SK-N-SH (cell line): ENCODE results near the gene PIGB. TPM values are rescaled to one million over a fixed set of nuclear protein-coding genes. Genes with fewer than 3 reads are reported as not detected.
"Not testable (repeated sequence)": the region's sequence is repeated elsewhere in the genome, so short reads cannot be mapped to it uniquely, and the experiment has no call there.

Experiments
- CTCF ChIA-PET: fragments of 300-600, 350-600 bp; formaldehyde crosslinking; extraction: SDS; loops from one replicate; lab custom pipeline; 2021; lab: Yijun Ruan, JAX
- POLR2A ChIA-PET: fragments of 350-600 bp; sonication (Branson Sonifier 250); formaldehyde crosslinking; extraction: SDS; loops from one replicate; lab custom pipeline; 2020; ENCODE audit warnings: antibody characterized with exemption, inconsistent platforms; lab: Yijun Ruan, JAX
- DNase-seq: peaks from one replicate; pipeline ENCODE4 v3.0.0; 2012
- H2AFZ ChIP-seq: fragments of 200-600 bp; sonication (generic); 2 replicates; pipeline ENCODE4 v1.8.1; 2016; ENCODE audit warnings: antibody characterized with exemption, mild to moderate bottlenecking, low read depth
- H3F3A ChIP-seq: fragments of 200-600 bp; sonication (generic); replicated peaks from 2 replicates; pipeline ENCODE3; 2016; ENCODE audit warnings: antibody characterized with exemption, mild to moderate bottlenecking; ENCODE audit not compliant: insufficient read depth
- H3K27ac ChIP-seq, 2 experiments: fragments of 200-500 bp in 1 of 2; fragments of 200-600 bp in 1 of 2; sonication (Bioruptor generic) in 1 of 2; sonication (generic), shearing (Covaris generic) in 1 of 2; 2 replicates each; pipeline versions ENCODE4 v1.5.1 to v1.6.1; 2014 to 2016; ENCODE audit warnings: low read depth in 2 of 2, inconsistent platforms in 1 of 2, low read length in 1 of 2, mild to moderate bottlenecking in 1 of 2, mixed read lengths in 1 of 2
- H3K27me3 ChIP-seq: fragments of 200-600 bp; sonication (generic), shearing (Covaris generic); 2 replicates; pipeline ENCODE4 v1.6.1; 2016; ENCODE audit warnings: mixed run types; ENCODE audit not compliant: insufficient read depth
- H3K36me3 ChIP-seq, 2 experiments: fragments of 200-500 bp in 1 of 2; fragments of 200-600 bp in 1 of 2; sonication (Bioruptor generic) in 1 of 2; sonication (generic) in 1 of 2; replicated peaks in 1 of 2; 2 replicates each; pipeline versions ENCODE3 to v1.5.1; 2014 to 2016; ENCODE audit warnings: low read length in 1 of 2, mild to moderate bottlenecking in 1 of 2; ENCODE audit not compliant: insufficient read depth in 2 of 2, control insufficient read depth in 1 of 2
- H3K4me1 ChIP-seq, 2 experiments: fragments of 200-500 bp in 1 of 2; fragments of 200-600 bp in 1 of 2; sonication (Bioruptor generic) in 1 of 2; sonication (generic), shearing (Covaris generic) in 1 of 2; 2 replicates each; pipeline versions ENCODE4 v1.5.1 to v1.6.1; 2014 to 2016; ENCODE audit warnings: low read depth in 1 of 2, low read length in 1 of 2, mixed run types in 1 of 2; ENCODE audit not compliant: insufficient read depth in 2 of 2, control insufficient read depth in 1 of 2
- H3K4me2 ChIP-seq: fragments of 200-600 bp; sonication (generic), shearing (Covaris generic); 2 replicates; pipeline ENCODE4 v1.6.1; 2017; ENCODE audit warnings: mixed run types
- H3K4me3 ChIP-seq, 2 experiments: fragments of 200-500 bp in 1 of 2; fragments of 200-600 bp in 1 of 2; sonication (Bioruptor generic) in 1 of 2; sonication (generic), shearing (Covaris generic) in 1 of 2; 2 replicates each; pipeline versions ENCODE4 v1.5.1 to v1.8.1; 2014 to 2016; ENCODE audit warnings: low read depth in 2 of 2, inconsistent platforms in 1 of 2, low read length in 1 of 2, mild to moderate bottlenecking in 1 of 2, mixed read lengths in 1 of 2, moderate library complexity in 1 of 2
- H3K79me2 ChIP-seq: fragments of 200-600 bp; sonication (generic); 2 replicates; pipeline ENCODE4 v1.8.1; 2017; ENCODE audit warnings: mild to moderate bottlenecking; ENCODE audit not compliant: insufficient read depth
- H3K9ac ChIP-seq: fragments of 200-600 bp; sonication (generic); 2 replicates; pipeline ENCODE4 v1.6.1; 2017; ENCODE audit warnings: mixed run types
- H3K9me2 ChIP-seq: fragments of 200-600 bp; sonication (generic); 2 replicates; pipeline ENCODE4 v1.6.1; 2017; ENCODE audit warnings: mixed run types
- H3K9me3 ChIP-seq: fragments of 200-600 bp; sonication (generic); 2 replicates; pipeline ENCODE4 v1.6.1; 2017; ENCODE audit warnings: mixed run types, mild to moderate bottlenecking, moderate library complexity
- H4K20me1 ChIP-seq: fragments of 200-600 bp; sonication (generic); 2 replicates; pipeline ENCODE4 v1.6.1; 2017; ENCODE audit warnings: mild to moderate bottlenecking, mixed run types; ENCODE audit not compliant: insufficient read depth
- ELF1 ChIP-seq: IDR thresholded peaks from 2 replicates; pipeline ENCODE4 v1.4.0; 2012
- EZH2phosphoT487 ChIP-seq: fragments of 200-600 bp; sonication (generic); IDR thresholded peaks from 2 replicates; pipeline ENCODE4 v1.6.1; 2017; ENCODE audit warnings: low read depth, mixed run types, mild to moderate bottlenecking, antibody characterized with exemption, moderate library complexity, borderline replicate concordance
- FOSL2 ChIP-seq: IDR thresholded peaks from 2 replicates; pipeline ENCODE4 v1.4.0; 2012; ENCODE audit warnings: low read depth, mild to moderate bottlenecking, moderate library complexity, borderline replicate concordance
- FOXJ3 ChIP-seq: sonication (generic); formaldehyde crosslinking; IDR thresholded peaks from 2 replicates; pipeline ENCODE4 v1.5.1; 2020; ENCODE audit warnings: mild to moderate bottlenecking, missing genetic modification reagents
- FOXM1 ChIP-seq: IDR thresholded peaks from 2 replicates; pipeline ENCODE4 v1.4.0; 2012; ENCODE audit warnings: low read depth, mild to moderate bottlenecking
- GABPA ChIP-seq: IDR thresholded peaks from 2 replicates; pipeline ENCODE4 v1.4.0; 2012; ENCODE audit warnings: low read depth, mild to moderate bottlenecking
- GATA2 ChIP-seq: sonication (generic); formaldehyde crosslinking; IDR thresholded peaks from 2 replicates; pipeline ENCODE4 v1.5.0; 2020; ENCODE audit warnings: mild to moderate bottlenecking, missing genetic modification reagents
- JUND ChIP-seq: IDR thresholded peaks from 2 replicates; pipeline ENCODE4 v1.4.0; 2012
- NRF1 ChIP-seq: IDR thresholded peaks from 2 replicates; pipeline ENCODE4 v1.6.1; 2012; ENCODE audit warnings: low read depth, mild to moderate bottlenecking, low read length
- RXRA ChIP-seq: IDR thresholded peaks from 2 replicates; pipeline ENCODE4 v1.4.0; 2012; ENCODE audit warnings: low read depth, mild to moderate bottlenecking, borderline replicate concordance
- SIN3A ChIP-seq: IDR thresholded peaks from 2 replicates; pipeline ENCODE4 v1.6.1; 2012; ENCODE audit warnings: low read depth, mild to moderate bottlenecking, low read length, moderate library complexity, borderline replicate concordance
- SMC3 ChIP-seq: IDR thresholded peaks from 2 replicates; pipeline ENCODE4 v1.6.1; 2012; ENCODE audit warnings: low read depth, low read length, improper control_type of control experiment
- TEAD4 ChIP-seq: IDR thresholded peaks from 2 replicates; pipeline ENCODE4 v1.4.0; 2012; ENCODE audit warnings: mild to moderate bottlenecking, borderline replicate concordance; ENCODE audit not compliant: insufficient read depth
- WGBS: methylation state at CpG from one replicate; pipeline ENCODE4 v1.1.6; 2017; ENCODE audit warnings: low lambda C conversion rate; 5-methylcytosine and 5-hydroxymethylcytosine counted together
- polyA plus RNA-seq, 3 experiments: library from polyadenylated mRNA; depleted of rRNA; stranded (reverse); fragments of >200 nt; gene quantifications; 2 replicates each; pipeline ENCODE4 v1.2.3, GENCODE V29; 2012
- TF ChIP-seq, protein P1 (sequence below): IDR thresholded peaks from 2 replicates; pipeline ENCODE4; 2012
- TF ChIP-seq, protein P2 (sequence below): IDR thresholded peaks from 2 replicates; pipeline ENCODE4 v1.6.1; 2012; ENCODE audit warnings: mild to moderate bottlenecking, low read depth, low read length, moderate library complexity
- TF ChIP-seq, protein P3 (sequence below): IDR thresholded peaks from 2 replicates; pipeline ENCODE4 v1.4.0; 2012; ENCODE audit warnings: low read depth, borderline replicate concordance

PIGB gene
- polyA plus RNA-seq, 1 of the 3 experiments (the other 2 are of a cell fraction): 6.6 TPM

DNA sequence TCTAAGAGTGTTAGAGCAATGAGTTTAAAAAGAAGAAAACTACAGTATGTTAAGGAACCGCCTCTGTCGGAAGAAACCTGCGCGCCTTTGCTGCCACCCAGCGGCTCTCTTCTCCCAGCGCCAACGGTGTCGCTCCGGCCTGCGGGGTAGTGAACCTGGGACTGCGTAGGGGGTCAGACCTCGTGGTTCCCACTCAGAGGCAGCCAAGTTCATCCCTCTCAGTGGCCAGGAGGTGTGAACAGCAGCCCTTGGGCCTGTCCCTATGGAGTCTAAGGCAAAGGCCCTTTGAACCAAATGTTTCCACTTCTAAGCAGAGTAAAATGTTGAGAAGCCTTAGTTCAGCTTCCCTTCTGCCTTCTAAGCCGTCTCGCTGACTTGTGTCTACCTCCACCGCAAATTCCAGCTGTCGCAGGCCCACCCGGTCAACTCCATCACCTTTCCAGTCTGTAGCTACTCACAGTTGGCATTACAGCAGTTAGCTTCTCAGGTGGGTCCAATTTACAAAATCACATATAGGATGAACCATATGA lies 28.4 kb upstream of the PIGB start (continued):
- no peak for TF ChIP-seq FOSL2
- TF ChIP-seq FOXM1: no peak
- TF ChIP-seq TEAD4: no peak
- no peak for TF ChIP-seq RXRA
- TF ChIP-seq GABPA: no peak

DNA sequence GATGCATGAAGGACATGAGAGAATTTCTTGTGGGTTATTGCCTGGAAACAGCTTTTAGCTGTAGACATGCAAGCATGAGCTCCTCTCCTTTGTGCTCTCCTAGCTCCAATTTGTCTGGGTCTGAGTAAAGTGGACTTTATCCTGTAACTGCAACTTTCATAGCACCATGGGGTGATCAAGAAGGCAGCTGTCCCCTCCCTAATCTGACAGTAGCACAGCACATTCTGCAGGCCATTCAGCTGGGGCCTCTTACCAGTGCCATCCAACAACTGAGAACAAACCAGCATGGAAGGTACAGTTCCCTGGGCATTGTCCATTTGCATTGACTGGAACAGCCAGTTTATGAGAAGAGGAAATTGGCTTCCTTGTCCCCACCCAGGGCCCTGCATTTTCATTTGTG lies 21.7 kb upstream of the PIGB start:
- H3K9me3 ChIP-seq: no peaks in the 10 kb centered on the region
- H2AFZ ChIP-seq: no peak overlapping the region
- no peaks in the 10 kb centered on the region for H3K9me2 ChIP-seq
- DNase-seq: no peak
- no peak overlapping the region for H3K27ac ChIP-seq
- H3K4me3 ChIP-seq: no peak overlapping the region
- no peaks in the 10 kb centered on the region for H3K36me3 ChIP-seq
- no peak overlapping the region for H3K9ac ChIP-seq
- ChIA-PET CTCF (no interaction called here), POLR2A (no interaction called here)
- H3F3A ChIP-seq: no peaks in the 10 kb centered on the region
- no peaks in the 10 kb centered on the region for H3K27me3 ChIP-seq
- TF ChIP-seq, protein P1, sequence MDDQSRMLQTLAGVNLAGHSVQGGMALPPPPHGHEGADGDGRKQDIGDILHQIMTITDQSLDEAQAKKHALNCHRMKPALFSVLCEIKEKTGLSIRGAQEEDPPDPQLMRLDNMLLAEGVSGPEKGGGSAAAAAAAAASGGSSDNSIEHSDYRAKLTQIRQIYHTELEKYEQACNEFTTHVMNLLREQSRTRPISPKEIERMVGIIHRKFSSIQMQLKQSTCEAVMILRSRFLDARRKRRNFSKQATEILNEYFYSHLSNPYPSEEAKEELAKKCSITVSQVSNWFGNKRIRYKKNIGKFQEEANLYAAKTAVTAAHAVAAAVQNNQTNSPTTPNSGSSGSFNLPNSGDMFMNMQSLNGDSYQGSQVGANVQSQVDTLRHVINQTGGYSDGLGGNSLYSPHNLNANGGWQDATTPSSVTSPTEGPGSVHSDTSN: no peak
- TF ChIP-seq RXRA: no peak
- TF ChIP-seq SMC3: no peak
- TF ChIP-seq, protein P2, sequence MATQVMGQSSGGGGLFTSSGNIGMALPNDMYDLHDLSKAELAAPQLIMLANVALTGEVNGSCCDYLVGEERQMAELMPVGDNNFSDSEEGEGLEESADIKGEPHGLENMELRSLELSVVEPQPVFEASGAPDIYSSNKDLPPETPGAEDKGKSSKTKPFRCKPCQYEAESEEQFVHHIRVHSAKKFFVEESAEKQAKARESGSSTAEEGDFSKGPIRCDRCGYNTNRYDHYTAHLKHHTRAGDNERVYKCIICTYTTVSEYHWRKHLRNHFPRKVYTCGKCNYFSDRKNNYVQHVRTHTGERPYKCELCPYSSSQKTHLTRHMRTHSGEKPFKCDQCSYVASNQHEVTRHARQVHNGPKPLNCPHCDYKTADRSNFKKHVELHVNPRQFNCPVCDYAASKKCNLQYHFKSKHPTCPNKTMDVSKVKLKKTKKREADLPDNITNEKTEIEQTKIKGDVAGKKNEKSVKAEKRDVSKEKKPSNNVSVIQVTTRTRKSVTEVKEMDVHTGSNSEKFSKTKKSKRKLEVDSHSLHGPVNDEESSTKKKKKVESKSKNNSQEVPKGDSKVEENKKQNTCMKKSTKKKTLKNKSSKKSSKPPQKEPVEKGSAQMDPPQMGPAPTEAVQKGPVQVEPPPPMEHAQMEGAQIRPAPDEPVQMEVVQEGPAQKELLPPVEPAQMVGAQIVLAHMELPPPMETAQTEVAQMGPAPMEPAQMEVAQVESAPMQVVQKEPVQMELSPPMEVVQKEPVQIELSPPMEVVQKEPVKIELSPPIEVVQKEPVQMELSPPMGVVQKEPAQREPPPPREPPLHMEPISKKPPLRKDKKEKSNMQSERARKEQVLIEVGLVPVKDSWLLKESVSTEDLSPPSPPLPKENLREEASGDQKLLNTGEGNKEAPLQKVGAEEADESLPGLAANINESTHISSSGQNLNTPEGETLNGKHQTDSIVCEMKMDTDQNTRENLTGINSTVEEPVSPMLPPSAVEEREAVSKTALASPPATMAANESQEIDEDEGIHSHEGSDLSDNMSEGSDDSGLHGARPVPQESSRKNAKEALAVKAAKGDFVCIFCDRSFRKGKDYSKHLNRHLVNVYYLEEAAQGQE: no peak
- no peak for TF ChIP-seq JUND
- TF ChIP-seq EZH2phosphoT487: no peak
- no peak for TF ChIP-seq SIN3A
- no peak for TF ChIP-seq GATA2
- no peak for TF ChIP-seq ELF1
- no peak for TF ChIP-seq FOXJ3 (CRISPR knock-in tag)
- TF ChIP-seq, protein P3, sequence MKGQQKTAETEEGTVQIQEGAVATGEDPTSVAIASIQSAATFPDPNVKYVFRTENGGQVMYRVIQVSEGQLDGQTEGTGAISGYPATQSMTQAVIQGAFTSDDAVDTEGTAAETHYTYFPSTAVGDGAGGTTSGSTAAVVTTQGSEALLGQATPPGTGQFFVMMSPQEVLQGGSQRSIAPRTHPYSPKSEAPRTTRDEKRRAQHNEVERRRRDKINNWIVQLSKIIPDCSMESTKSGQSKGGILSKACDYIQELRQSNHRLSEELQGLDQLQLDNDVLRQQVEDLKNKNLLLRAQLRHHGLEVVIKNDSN: no peak
- no peak for TF ChIP-seq NRF1
- no peaks in the 10 kb centered on the region for H3K79me2 ChIP-seq
- H4K20me1 ChIP-seq: no peaks in the 10 kb centered on the region
- H3K4me1 ChIP-seq: no peaks in the 10 kb centered on the region; a peak in 1 of 4 replicates
- no peak overlapping the region for H3K4me2 ChIP-seq

DNA sequence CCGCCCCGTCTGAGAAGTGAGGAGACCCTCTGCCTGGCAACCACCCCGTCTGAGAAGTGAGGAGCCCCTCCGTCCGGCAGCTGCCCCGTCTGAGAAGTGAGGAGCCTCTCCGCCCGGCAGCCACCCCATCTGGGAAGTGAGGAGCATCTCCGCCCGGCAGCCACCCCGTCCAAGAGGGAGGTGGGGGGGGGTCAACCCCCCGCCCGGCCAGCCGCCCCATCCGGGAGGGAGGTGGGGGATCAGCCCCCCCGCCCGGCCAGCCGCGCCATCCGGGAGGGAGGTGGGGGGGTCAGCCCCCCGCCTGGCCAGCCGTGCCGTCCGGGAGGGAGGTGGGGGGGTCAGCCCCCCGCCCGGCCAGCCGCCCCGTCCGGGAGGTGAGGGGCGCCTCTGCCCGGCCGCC lies 16.2 kb upstream of the PIGB start:
- CTCF ChIA-PET, H3K79me2 ChIP-seq, H3K27ac ChIP-seq, H2AFZ ChIP-seq, H3K4me2 ChIP-seq, POLR2A ChIA-PET, H3K36me3 ChIP-seq, H4K20me1 ChIP-seq, H3K4me1 ChIP-seq, H3K9me2 ChIP-seq, H3K4me3 ChIP-seq, H3K27me3 ChIP-seq, H3K9ac ChIP-seq, H3K9me3 ChIP-seq, H3F3A ChIP-seq, DNase-seq: not testable (repeated sequence)
- no CpG with 5 or more reads among the region's 32 CpGs for WGBS
